PC-3 (cell line): ENCODE results near the gene SOX1. TPM values are rescaled to one million over a fixed set of nuclear protein-coding genes. Genes with fewer than 3 reads are reported as not detected.

Experiments used
- ATAC-seq: fragments of 200-7000 bp; cut with Tn5 transposase; 2 replicates; pipeline ENCODE4 v1.9.1; 2020; ENCODE audit warnings: mild to moderate bottlenecking, moderate library complexity
- BruUV-seq: library from RNA; stranded (reverse); fragments of 400-500 nt; replicated peaks from 2 replicates; lab custom pipeline; 2021; lab: Mats Ljungman, UMichigan
- CTCF ChIA-PET: fragments of 300-600 bp; sonication (Branson Sonifier 250); formaldehyde crosslinking; loops from one replicate; lab custom pipeline; 2022; ENCODE audit warnings: antibody characterized with exemption; lab: Charles Lee
- POLR2A ChIA-PET: fragments of 300-600 bp; sonication (Branson Sonifier 250); formaldehyde crosslinking; loops from one replicate; lab custom pipeline; 2022; ENCODE audit warnings: antibody characterized with exemption; ENCODE audit not compliant: unreplicated experiment; lab: Charles Lee
- DNase-seq: peaks from one replicate; pipeline ENCODE4 v3.0.0-alpha.2; 2015
- H2AFZ ChIP-seq: fragments of 300-600 bp; sonication (generic); 2 replicates; pipeline ENCODE4 v1.6.0; 2016; ENCODE audit warnings: antibody characterized with exemption, low read length
- H3F3A ChIP-seq: fragments of 300-600 bp; sonication (generic); one replicate; pipeline ENCODE4 v1.6.0; 2017; ENCODE audit warnings: antibody characterized with exemption, low read length, control low read depth, mild to moderate bottlenecking; ENCODE audit not compliant: unreplicated experiment
- H3K27ac ChIP-seq: fragments of 300-600 bp; sonication (generic); 2 replicates; pipeline ENCODE4 v1.5.1; 2016; ENCODE audit warnings: mild to moderate bottlenecking, low read length
- H3K27me3 ChIP-seq: fragments of 300-600 bp; sonication (generic); 2 replicates; pipeline ENCODE4 v1.6.1; 2016; ENCODE audit warnings: low read length, mixed read lengths
- H3K36me3 ChIP-seq: fragments of 300-600 bp; sonication (generic); 2 replicates; pipeline ENCODE4 v1.6.1; 2016; ENCODE audit warnings: low read depth, mixed run types, low read length, mixed read lengths
- H3K4me1 ChIP-seq: fragments of 300-600 bp; sonication (generic); 2 replicates; pipeline ENCODE4 v1.5.1; 2016; ENCODE audit warnings: low read length; ENCODE audit not compliant: insufficient read depth
- H3K4me2 ChIP-seq: fragments of 300-600 bp; sonication (generic); 2 replicates; pipeline ENCODE4 v1.6.0; 2016; ENCODE audit warnings: low read length
- H3K4me3 ChIP-seq: fragments of 300-600 bp; sonication (generic); 2 replicates; pipeline ENCODE4 v1.5.1; 2016; ENCODE audit warnings: mild to moderate bottlenecking, low read length, mixed read lengths
- H3K79me2 ChIP-seq: fragments of 300-600 bp; sonication (generic); 2 replicates; pipeline ENCODE4 v1.6.1; 2017; ENCODE audit warnings: low read length, mixed read lengths
- H3K9ac ChIP-seq: fragments of 300-600 bp; sonication (generic); 2 replicates; pipeline ENCODE4 v1.6.0; 2016; ENCODE audit warnings: mild to moderate bottlenecking, low read length
- H3K9me2 ChIP-seq: fragments of 300-600 bp; sonication (generic); replicated peaks from 2 replicates; pipeline ENCODE4 v1.6.1; 2016; ENCODE audit warnings: mixed run types, low read length, mixed read lengths
- H3K9me3 ChIP-seq: fragments of 300-600 bp; sonication (generic); 2 replicates; pipeline ENCODE4 v1.6.1; 2016; ENCODE audit warnings: low read length, mixed read lengths
- H4K20me1 ChIP-seq: fragments of 300-600 bp; sonication (generic); 2 replicates; pipeline ENCODE4 v1.6.1; 2016; ENCODE audit warnings: low read length, mixed read lengths
- CTCF ChIP-seq: fragments of 300-600 bp; sonication (generic); conservative IDR thresholded peaks from 2 replicates; pipeline ENCODE4 v1.5.1; 2017; ENCODE audit warnings: antibody characterized with exemption, low read depth, mild to moderate bottlenecking, low read length
- EZH2 ChIP-seq: fragments of 300-600 bp; sonication (generic); IDR thresholded peaks from one replicate; pipeline ENCODE4 v1.6.1; 2017; ENCODE audit warnings: antibody characterized with exemption, mild to moderate bottlenecking, low read length; ENCODE audit not compliant: unreplicated experiment
- EZH2phosphoT487 ChIP-seq: fragments of 300-600 bp; sonication (generic); IDR thresholded peaks from 2 replicates; pipeline ENCODE4 v1.6.1; 2018; ENCODE audit warnings: mild to moderate bottlenecking, antibody characterized with exemption, low read length, borderline replicate concordance
- intact Hi-C: fragments of 100-400 bp; cut with micrococcal nuclease; formaldehyde crosslinking; loops from 2 replicates; pipeline ENCODE4 v1.9.0; 2023
- total RNA-seq: library from RNA; depleted of rRNA; stranded (reverse); fragments of >200 nt; gene quantifications from 2 replicates; pipeline ENCODE4 v1.2.3, GENCODE V29; 2014

Gene SOX1
- total RNA-seq, 1 experiment from 2014 or later = not detected

- TF ChIP-seq CTCF = no peak
- TF ChIP-seq EZH2 = no peak
- TF ChIP-seq EZH2phosphoT487 = no peak
- Histone ChIP-seq H3K4me3 (no peak overlapping the region), H3K27ac (no peak overlapping the region), H3K27me3 (peaks cover 9% of the 10 kb centered on the region), H3K9me3 (no peaks in the 10 kb centered on the region), H3K79me2 (no peaks in the 10 kb centered on the region), H3F3A (no peaks in the 10 kb centered on the region), H3K9me2 (no peaks in the 10 kb centered on the region), H2AFZ (no peak overlapping the region), H3K4me2 (no peak overlapping the region), H4K20me1 (no peaks in the 10 kb centered on the region), H3K36me3 (no peaks in the 10 kb centered on the region), H3K9ac (no peak overlapping the region), H3K4me1 (no peaks in the 10 kb centered on the region)
- no TSS peak for BruUV-seq
- CTCF ChIA-PET = no interaction called here
- no peak for DNase-seq
- no peak for ATAC-seq
- intact Hi-C loops = no loop called here
- POLR2A ChIA-PET = no interaction called here
Observed at GRCh38 chr13:112054616-112055015, 12.3 kb upstream of the SOX1 start.

- Histone ChIP-seq H3K9me2 (no peaks in the 10 kb centered on the region), H4K20me1 (no peaks in the 10 kb centered on the region), H2AFZ (no peak overlapping the region), H3K9ac (no peak overlapping the region), H3K4me2 (no peak overlapping the region), H3F3A (no peaks in the 10 kb centered on the region), H3K27me3 (peaks cover 15% of the 10 kb centered on the region), H3K4me1 (no peaks in the 10 kb centered on the region), H3K27ac (no peak overlapping the region), H3K9me3 (no peaks in the 10 kb centered on the region), H3K4me3 (no peak overlapping the region), H3K36me3 (no peaks in the 10 kb centered on the region), H3K79me2 (no peaks in the 10 kb centered on the region)
- BruUV-seq = no TSS peak
- ChIA-PET CTCF (no interaction called here), POLR2A (no interaction called here)
- TF ChIP-seq EZH2phosphoT487 = no peak
- intact Hi-C loops = no loop called here
- no peak for ATAC-seq
- no peak for DNase-seq
Observed at GRCh38 chr13:112055036-112055914, 11.7 kb upstream of the SOX1 start.

- no peak for TF ChIP-seq EZH2
- TF ChIP-seq CTCF = no peak
- no peak for TF ChIP-seq EZH2phosphoT487
- ATAC-seq = no peak
- no peak for DNase-seq
- Histone ChIP-seq H2AFZ (no peak overlapping the region), H3K27me3 (peaks cover 22% of the 10 kb centered on the region), H4K20me1 (no peaks in the 10 kb centered on the region), H3K9ac (no peak overlapping the region), H3K4me1 (no peaks in the 10 kb centered on the region), H3K9me3 (no peaks in the 10 kb centered on the region), H3K4me2 (no peak overlapping the region), H3F3A (no peaks in the 10 kb centered on the region), H3K36me3 (no peaks in the 10 kb centered on the region), H3K27ac (no peak overlapping the region), H3K9me2 (no peaks in the 10 kb centered on the region), H3K79me2 (no peaks in the 10 kb centered on the region), H3K4me3 (no peak overlapping the region)
- CTCF ChIA-PET = no interaction called here
- no TSS peak for BruUV-seq
- intact Hi-C loops = no loop called here
- POLR2A ChIA-PET = no interaction called here
Observed at GRCh38 chr13:112055915-112056269, 11.1 kb upstream of the SOX1 start.
